Right ventricle myocardium inferior (tissue), 1 donor: ENCODE data around the gene DHX29. TPM values are rescaled to one million over a fixed set of nuclear protein-coding genes. Genes with fewer than 3 reads are reported as not detected.

Source experiments
- ATAC-seq: fragments of 200-7000 bp; cut with Tn5 transposase; one replicate; pipeline ENCODE4 v1.9.1; 2020; ENCODE audit warnings: mild to moderate bottlenecking, moderate library complexity
- DNase-seq: peaks from one replicate; pipeline ENCODE4 v3.0.0; 2021; ENCODE audit errors: missing footprints
- intact Hi-C: fragments of 100-400 bp; cut with DNase I; formaldehyde crosslinking; loops from one replicate; pipeline ENCODE4 v1.11.0; 2022
- total RNA-seq: library from RNA; stranded (reverse); fragmentation: NEBNext Ultra II Directional; extraction: Animal tissue kit (Norgen Biotek cat#: 25700); gene quantifications from one replicate; pipeline ENCODE4 v1.2.1, GENCODE V29; 2021
- donor health status: DM: no; HTN: yes; CAD: no; lungs with severe emphysema.

Gene DHX29
- total RNA-seq, 1 donor from 2014 or later = 19.8 TPM

GRCh38 chr5:55236800-55237199 lies 70.7 kb downstream of the DHX29 start:
- intact Hi-C loops = no loop called here
- no peak for DNase-seq
- ATAC-seq = no peak

- DNase-seq (peak; percentile 61), ATAC-seq (no peak)
- intact Hi-C loops = no loop called here
These were observed 73.3 kb downstream of the DHX29 start for GRCh38 chr5:55234121-55234700.

GRCh38 chr5:55232985-55233928 lies 74.2 kb downstream of the DHX29 start, which contains the start of gene CCNO:
CCNO (minus strand) TSS chr5:55233608; CDS start chr5:55233523, 85 bp downstream.
- DNase-seq (peak; percentile 79), ATAC-seq (peak; percentile 90)
- intact Hi-C loops = no loop called here

GRCh38 chr5:55232271-55232984 lies 75.1 kb downstream of the DHX29 start:
- no peak for DNase-seq
- no peak for ATAC-seq
- intact Hi-C loops = no loop called here

- no peak for ATAC-seq
These were observed 75.6 kb downstream of the DHX29 start for GRCh38 chr5:55231919-55232270.

GRCh38 chr5:55231029-55231918 lies 76.2 kb downstream of the DHX29 start:
- intact Hi-C loops = no loop called here
- DNase-seq (peak; percentile 66), ATAC-seq (no peak)

More at GRCh38 chr5:55231919-55232270, 75.6 kb downstream of the DHX29 start:
- intact Hi-C loops = no loop called here
- DNase-seq = no peak

- intact Hi-C loops = no loop called here
- ATAC-seq (no peak), DNase-seq (no peak)
These were observed 77.3 kb downstream of the DHX29 start for GRCh38 chr5:55230086-55230629.

- no peak for DNase-seq
- ATAC-seq = no peak
- intact Hi-C loops = no loop called here
These were observed 79.6 kb downstream of the DHX29 start for GRCh38 chr5:55227664-55228430.

GRCh38 chr5:55226934-55227663 lies 80.4 kb downstream of the DHX29 start, which contains the start of gene MCIDAS:
MCIDAS (minus strand) TSS chr5:55227315; CDS start chr5:55227138, 177 bp downstream.
- intact Hi-C loops = no loop called here
- ATAC-seq (peak; percentile 27), DNase-seq (no peak)

GRCh38 chr5:55226027-55226933 lies 81.2 kb downstream of the DHX29 start:
- intact Hi-C loops = no loop called here
- ATAC-seq (peak; percentile 30), DNase-seq (peak; percentile 65)

GRCh38 chr5:55225346-55225745 lies 82.1 kb downstream of the DHX29 start:
- intact Hi-C loops = no loop called here
- DNase-seq (no peak), ATAC-seq (no peak)

GRCh38 chr5:55223812-55224240 lies 83.7 kb downstream of the DHX29 start:
- ATAC-seq (no peak), DNase-seq (no peak)
- intact Hi-C loops = loop anchor here (5.0 kb wide), 1 partner anchor 47 kb away; no protein-coding TSS in a partner anchor

GRCh38 chr5:55222985-55223811 lies 84.3 kb downstream of the DHX29 start:
- DNase-seq (no peak), ATAC-seq (no peak)
- intact Hi-C loops = loop anchor here (5.0 kb wide), 1 partner anchor 46 kb away; no protein-coding TSS in a partner anchor

- DNase-seq = no peak
- ATAC-seq = no peak
- intact Hi-C loops = loop anchor here (5.0 kb wide), 1 partner anchor 45 kb away; no protein-coding TSS in a partner anchor
These were observed 85.2 kb downstream of the DHX29 start for GRCh38 chr5:55222092-55222984.
